ENCODE measurements around the gene TTLL10. TPM values are rescaled to one million over a fixed set of nuclear protein-coding genes. Genes with fewer than 3 reads are reported as not detected.

TTLL10 gene
- polyA plus RNA-seq, 2 of the 4 experiments (the other 2 are of a cell fraction) = not detected

GRCh38 chr1:1168451-1169411, 4.9 kb upstream of the TTLL10 start (continued):
- TF ChIP-seq POLR2AphosphoS2 (conservative IDR thresholded peaks at IDR 0.05; ENCODE audit: low read length) = no peak

- FAIRE-seq (no peak), ATAC-seq (no peak), DNase-seq (ENCODE audit: low read depth in 1 of 2, low spot score in 1 of 2) (no peak)
- Histone ChIP-seq H3K27ac (no peak overlapping the region), H3K9me3 (no peaks in the 10 kb centered on the region), H3K4me3 (no peak overlapping the region), H3K4me1 (peaks cover 12% of the 10 kb centered on the region; the same call in 2 of the 3 replicates), H3K4me2 (no peak overlapping the region)
- POLR2A ChIA-PET = no interaction called here
- no peak for TF ChIP-seq REST (IDR thresholded peaks at IDR 0.05)
- TF ChIP-seq CHD4 (IDR thresholded peaks at IDR 0.05; ENCODE audit: borderline replicate concordance) = no peak
- TF ChIP-seq CEBPB (IDR thresholded peaks at IDR 0.05) = no peak
- TF ChIP-seq EHF (CRISPR knock-in tag; IDR thresholded peaks at IDR 0.05) = no peak
- no peak for TF ChIP-seq PHF8 (IDR thresholded peaks at IDR 0.05; ENCODE audit: borderline replicate concordance, low read depth)
- no peak for TF ChIP-seq E2F6 (IDR thresholded peaks at IDR 0.05; ENCODE audit: borderline replicate concordance, low read depth)
- TF ChIP-seq CBX8 (IDR thresholded peaks at IDR 0.05) = no peak
- no peak for TF ChIP-seq ZC3H11A (IDR thresholded peaks at IDR 0.05)
- TF ChIP-seq FOSB (CRISPR knock-in tag; IDR thresholded peaks at IDR 0.05) = no peak
- no peak for TF ChIP-seq ESRRA (IDR thresholded peaks at IDR 0.05; ENCODE audit: borderline replicate concordance, low read length)
- no peak for TF ChIP-seq ATOH8 (CRISPR knock-in tag; IDR thresholded peaks at IDR 0.05; ENCODE audit: low read depth)
- TF ChIP-seq SREBF2 (IDR thresholded peaks at IDR 0.05) = no peak
- no peak for TF ChIP-seq EP300 (IDR thresholded peaks at IDR 0.05)
- TF ChIP-seq FOXS1 (CRISPR knock-in tag; IDR thresholded peaks at IDR 0.05) = no peak
- TF ChIP-seq MYC (IDR thresholded peaks at IDR 0.05; ENCODE audit: borderline replicate concordance, low read length) = no peak
- no peak for TF ChIP-seq BCL3 (IDR thresholded peaks at IDR 0.05)
- 78% methylated on average over 10 of the region's 32 CpGs for WGBS (ENCODE audit: missing lambda C conversion rate)
- CTCF ChIA-PET = interaction anchor here (1.6 kb wide), 1 partner anchor 48 kb away, joined by 6 read pairs; no protein-coding TSS in a partner anchor
These were observed 4.1 kb upstream of the TTLL10 start for GRCh38 chr1:1169429-1170214.
